ENCODE data around the gene NUP93.

Gene NUP93

GRCh38 chr16:56742030-56742984 lies 12.4 kb downstream of the NUP93 start:
- Histone ChIP-seq H3K4me1 (ENCODE audit: insufficient read depth, low read length, poor library complexity, severe bottlenecking) (peaks cover 15% of the 10 kb centered on the region), H2AFZ (ENCODE audit: low read length) (no peak overlapping the region), H3K9me2 (replicated peaks; ENCODE audit: low read depth, low read length) (no peaks in the 10 kb centered on the region), H3K4me2 (ENCODE audit: low read depth, low read length, poor library complexity, severe bottlenecking) (no peak overlapping the region), H3F3A (ENCODE audit: low read depth) (no peaks in the 10 kb centered on the region), H3K79me2 (ENCODE audit: insufficient read depth, low read length) (peaks cover 64% of the 10 kb centered on the region), H3K4me3 (ENCODE audit: low read length, poor library complexity, severe bottlenecking) (no peak overlapping the region), H3K9ac (ENCODE audit: low read depth, low read length, poor library complexity, severe bottlenecking) (no peak overlapping the region), H3K9me3 (ENCODE audit: insufficient read depth, low read depth, low read length) (no peaks in the 10 kb centered on the region), H3K36me3 (ENCODE audit: insufficient read depth, low read length) (no peaks in the 10 kb centered on the region), H4K20me1 (ENCODE audit: insufficient read depth, low read length, poor library complexity, severe bottlenecking) (peaks cover 27% of the 10 kb centered on the region), H3K27me3 (ENCODE audit: insufficient read depth, low read length, poor library complexity, severe bottlenecking) (no peaks in the 10 kb centered on the region)
- no peak for TF ChIP-seq EZH2phosphoT487 (IDR thresholded peaks at IDR 0.05; ENCODE audit: borderline replicate concordance)
- no peak for TF ChIP-seq CTCF (conservative IDR thresholded peaks at IDR 0.05; ENCODE audit: low read length)

GRCh38 chr16:56743840-56744239 lies 13.9 kb downstream of the NUP93 start:
- TF ChIP-seq CTCF (conservative IDR thresholded peaks at IDR 0.05; ENCODE audit: low read length) (no peak), EZH2phosphoT487 (IDR thresholded peaks at IDR 0.05; ENCODE audit: borderline replicate concordance) (no peak)
- Histone ChIP-seq H3K9ac (ENCODE audit: low read depth, low read length, poor library complexity, severe bottlenecking) (no peak overlapping the region), H3K9me3 (ENCODE audit: insufficient read depth, low read depth, low read length) (no peaks in the 10 kb centered on the region), H3K4me3 (ENCODE audit: low read length, poor library complexity, severe bottlenecking) (no peak overlapping the region), H3F3A (ENCODE audit: low read depth) (no peaks in the 10 kb centered on the region), H3K36me3 (ENCODE audit: insufficient read depth, low read length) (peaks cover 8% of the 10 kb centered on the region; the same call in 1 of the 2 replicates), H3K27me3 (ENCODE audit: insufficient read depth, low read length, poor library complexity, severe bottlenecking) (no peaks in the 10 kb centered on the region), H3K9me2 (replicated peaks; ENCODE audit: low read depth, low read length) (no peaks in the 10 kb centered on the region), H4K20me1 (ENCODE audit: insufficient read depth, low read length, poor library complexity, severe bottlenecking) (peaks cover 15% of the 10 kb centered on the region), H2AFZ (ENCODE audit: low read length) (no peak overlapping the region), H3K4me1 (ENCODE audit: insufficient read depth, low read length, poor library complexity, severe bottlenecking) (peaks cover 3% of the 10 kb centered on the region), H3K79me2 (ENCODE audit: insufficient read depth, low read length) (peaks cover 55% of the 10 kb centered on the region), H3K4me2 (ENCODE audit: low read depth, low read length, poor library complexity, severe bottlenecking) (no peak overlapping the region)

GRCh38 chr16:56744996-56745640 lies 15.2 kb downstream of the NUP93 start:
- Histone ChIP-seq H3K79me2 (ENCODE audit: insufficient read depth, low read length) (peaks cover 59% of the 10 kb centered on the region), H3K4me2 (ENCODE audit: low read depth, low read length, poor library complexity, severe bottlenecking) (no peak overlapping the region)

More at GRCh38 chr16:56744996-56745640, 15.2 kb downstream of the NUP93 start:
- Histone ChIP-seq H3K27me3 (ENCODE audit: insufficient read depth, low read length, poor library complexity, severe bottlenecking) (no peaks in the 10 kb centered on the region), H3K36me3 (ENCODE audit: insufficient read depth, low read length) (peaks cover 21% of the 10 kb centered on the region; the same call in 1 of the 2 replicates), H3K9me2 (replicated peaks; ENCODE audit: low read depth, low read length) (no peaks in the 10 kb centered on the region), H3K4me1 (ENCODE audit: insufficient read depth, low read length, poor library complexity, severe bottlenecking) (peaks cover 3% of the 10 kb centered on the region), H3K9ac (ENCODE audit: low read depth, low read length, poor library complexity, severe bottlenecking) (no peak overlapping the region), H2AFZ (ENCODE audit: low read length) (no peak overlapping the region), H3K4me3 (ENCODE audit: low read length, poor library complexity, severe bottlenecking) (no peak overlapping the region), H3F3A (ENCODE audit: low read depth) (no peaks in the 10 kb centered on the region), H3K9me3 (ENCODE audit: insufficient read depth, low read depth, low read length) (no peaks in the 10 kb centered on the region), H4K20me1 (ENCODE audit: insufficient read depth, low read length, poor library complexity, severe bottlenecking) (peaks cover 15% of the 10 kb centered on the region)
- no peak for TF ChIP-seq CTCF (conservative IDR thresholded peaks at IDR 0.05; ENCODE audit: low read length)
- TF ChIP-seq EZH2phosphoT487 (IDR thresholded peaks at IDR 0.05; ENCODE audit: borderline replicate concordance): no peak

Data from Loucy (cell line).